GM12873 (cell line): ENCODE results near the gene GSC2.

Source experiments
- TF ChIP-seq, protein P1 (sequence below): IDR thresholded peaks from 2 replicates; pipeline ENCODE4 v1.5.1; 2012; ENCODE audit warnings: low read depth, mild to moderate bottlenecking, moderate library complexity, low read length, control low read depth; ENCODE audit not compliant: insufficient read depth; ENCODE audit errors: missing control alignments

Gene GSC2

DNA sequence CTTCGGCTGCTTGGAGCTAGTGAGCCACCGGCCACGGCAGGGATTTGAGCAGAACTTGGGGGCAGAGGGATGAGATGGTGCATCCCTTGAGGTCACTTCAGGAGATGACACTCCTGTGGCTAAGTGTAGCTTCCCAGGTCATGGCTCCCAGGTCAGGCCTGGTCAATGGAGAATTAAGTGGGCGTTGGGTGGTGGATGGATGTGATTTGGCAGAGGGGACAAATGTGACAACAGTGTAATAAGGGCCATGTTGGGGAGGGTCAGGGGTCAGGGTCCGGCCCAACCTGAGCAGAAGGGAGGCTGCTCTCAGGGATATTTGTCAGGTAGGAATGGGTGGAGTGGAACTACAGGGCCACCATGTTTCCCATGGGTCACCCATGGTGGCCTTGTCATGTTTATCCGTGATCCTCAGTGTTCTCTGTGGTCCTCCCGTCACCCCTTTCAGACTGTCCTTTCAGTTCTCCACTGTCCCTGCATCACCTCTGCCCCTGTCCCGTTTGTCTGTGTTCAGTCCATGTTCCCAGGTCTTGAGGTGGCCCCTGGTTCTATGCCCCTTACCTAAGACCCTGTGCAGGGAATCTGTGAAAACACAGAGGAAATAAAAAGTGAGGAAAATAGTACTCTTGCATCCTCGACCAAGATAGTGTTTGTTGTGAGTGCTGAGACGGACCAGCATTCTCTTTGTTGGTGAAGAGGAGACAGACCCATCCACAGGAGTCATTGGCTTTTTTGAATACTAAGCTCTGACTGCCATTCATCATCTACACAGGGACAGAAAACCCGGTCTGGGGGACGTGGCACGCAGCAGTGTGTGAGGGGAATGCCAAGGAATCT lies 22.3 kb upstream of the GSC2 start:
- TF ChIP-seq, protein P1, sequence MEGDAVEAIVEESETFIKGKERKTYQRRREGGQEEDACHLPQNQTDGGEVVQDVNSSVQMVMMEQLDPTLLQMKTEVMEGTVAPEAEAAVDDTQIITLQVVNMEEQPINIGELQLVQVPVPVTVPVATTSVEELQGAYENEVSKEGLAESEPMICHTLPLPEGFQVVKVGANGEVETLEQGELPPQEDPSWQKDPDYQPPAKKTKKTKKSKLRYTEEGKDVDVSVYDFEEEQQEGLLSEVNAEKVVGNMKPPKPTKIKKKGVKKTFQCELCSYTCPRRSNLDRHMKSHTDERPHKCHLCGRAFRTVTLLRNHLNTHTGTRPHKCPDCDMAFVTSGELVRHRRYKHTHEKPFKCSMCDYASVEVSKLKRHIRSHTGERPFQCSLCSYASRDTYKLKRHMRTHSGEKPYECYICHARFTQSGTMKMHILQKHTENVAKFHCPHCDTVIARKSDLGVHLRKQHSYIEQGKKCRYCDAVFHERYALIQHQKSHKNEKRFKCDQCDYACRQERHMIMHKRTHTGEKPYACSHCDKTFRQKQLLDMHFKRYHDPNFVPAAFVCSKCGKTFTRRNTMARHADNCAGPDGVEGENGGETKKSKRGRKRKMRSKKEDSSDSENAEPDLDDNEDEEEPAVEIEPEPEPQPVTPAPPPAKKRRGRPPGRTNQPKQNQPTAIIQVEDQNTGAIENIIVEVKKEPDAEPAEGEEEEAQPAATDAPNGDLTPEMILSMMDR: no peak

DNA sequence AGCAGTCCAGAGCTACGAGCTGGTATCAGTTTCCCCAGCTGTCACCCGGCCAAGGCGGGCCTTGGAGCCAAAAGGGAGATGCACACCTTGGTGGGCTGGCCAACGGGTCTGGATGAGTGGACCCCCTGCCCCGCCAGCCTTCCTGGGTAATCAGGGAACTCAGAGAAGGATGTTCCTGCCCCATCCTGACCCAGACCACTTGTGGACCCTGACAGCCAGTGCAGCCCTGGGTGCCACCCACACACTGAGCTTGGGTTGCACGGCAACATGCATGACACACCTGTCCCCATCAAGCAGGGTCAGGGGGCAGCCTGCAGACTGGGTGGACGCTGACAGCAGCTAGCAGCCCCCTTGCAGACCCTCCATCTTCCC lies 19.8 kb upstream of the GSC2 start:
- TF ChIP-seq, protein P1: no peak

DNA sequence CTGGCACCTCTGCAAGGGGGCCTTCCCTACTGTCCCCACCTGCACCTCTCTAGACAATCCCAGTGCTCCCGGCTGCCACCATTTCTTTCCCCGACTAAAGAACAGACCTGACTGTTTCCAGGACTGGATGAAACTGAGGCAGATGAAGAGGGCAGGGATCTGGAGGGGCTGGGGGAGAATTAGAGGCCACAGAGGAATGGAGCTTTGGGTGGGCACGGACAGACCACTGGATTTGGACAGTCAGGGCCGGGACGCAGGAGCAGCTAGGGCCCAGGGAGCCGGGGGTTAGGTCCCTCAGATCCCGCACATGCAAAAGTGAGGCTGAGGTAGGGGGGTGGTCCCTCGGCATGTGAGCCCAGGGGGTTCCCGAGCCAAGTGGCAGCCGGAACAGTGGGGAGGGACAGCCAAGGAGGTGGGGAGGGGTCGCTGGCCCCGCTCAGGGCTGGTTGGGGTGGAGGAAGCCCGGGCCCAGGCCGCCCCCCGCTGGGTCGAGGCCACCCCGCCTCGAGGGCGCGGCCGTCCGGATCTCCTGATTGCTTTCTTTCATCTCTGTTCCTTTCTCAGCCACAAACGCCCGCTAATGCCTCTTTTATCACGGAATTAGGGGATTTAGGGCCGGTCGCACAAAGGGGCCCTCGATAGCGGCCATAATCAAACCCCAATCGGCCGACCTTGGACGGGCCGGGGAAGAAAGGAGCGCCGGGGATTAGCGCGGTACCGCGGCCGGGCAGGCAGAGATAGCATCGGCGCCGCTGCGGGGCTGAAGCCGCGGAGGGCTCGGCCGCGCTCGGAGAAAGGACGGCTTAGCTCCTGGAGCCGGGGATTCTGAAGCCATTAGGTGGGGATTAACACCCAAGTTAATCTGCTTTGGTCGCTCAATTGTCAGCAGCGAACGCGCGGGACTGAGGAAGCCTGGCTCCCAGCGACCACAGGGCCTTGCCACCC lies 19.2 kb upstream of the GSC2 start:
- TF ChIP-seq, protein P1: no peak

DNA sequence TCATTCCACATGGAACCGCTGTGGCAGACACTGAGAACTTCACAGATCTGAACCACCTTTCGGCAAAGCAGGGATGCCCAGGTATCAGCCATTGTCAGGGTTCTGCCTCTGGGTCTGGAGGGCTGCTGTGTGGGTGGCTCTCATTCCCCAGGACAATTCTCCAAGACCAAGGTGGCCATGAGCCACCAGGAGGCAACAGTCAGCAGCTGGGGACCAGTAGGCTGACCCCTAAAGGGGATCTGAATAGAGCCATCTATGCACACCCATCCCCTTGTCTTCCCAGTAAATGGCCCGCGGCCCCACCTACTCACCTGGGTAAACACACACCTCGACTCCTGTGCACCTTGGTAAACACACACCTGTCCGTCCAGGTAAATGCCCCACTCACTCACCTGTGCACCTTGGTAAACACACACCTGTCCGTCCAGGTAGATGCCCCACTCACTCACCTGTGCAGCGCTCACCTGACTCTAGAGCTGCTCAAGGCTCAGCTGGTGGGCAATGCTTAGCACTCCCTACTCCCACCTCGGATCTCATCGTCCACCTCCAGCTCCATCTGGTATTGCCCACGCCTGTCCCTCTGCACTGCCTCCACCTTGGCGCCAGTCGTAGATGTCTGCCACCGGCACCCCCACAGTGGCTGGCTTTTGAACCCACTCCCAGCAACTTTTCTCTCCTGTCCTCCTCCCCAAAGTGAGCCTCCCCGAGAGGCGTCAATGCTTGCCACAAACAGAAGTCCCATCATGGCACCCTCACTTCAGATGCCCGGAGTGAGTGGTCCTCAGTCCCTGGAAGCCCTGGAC lies 18.2 kb upstream of the GSC2 start:
- TF ChIP-seq, protein P1: no peak

DNA sequence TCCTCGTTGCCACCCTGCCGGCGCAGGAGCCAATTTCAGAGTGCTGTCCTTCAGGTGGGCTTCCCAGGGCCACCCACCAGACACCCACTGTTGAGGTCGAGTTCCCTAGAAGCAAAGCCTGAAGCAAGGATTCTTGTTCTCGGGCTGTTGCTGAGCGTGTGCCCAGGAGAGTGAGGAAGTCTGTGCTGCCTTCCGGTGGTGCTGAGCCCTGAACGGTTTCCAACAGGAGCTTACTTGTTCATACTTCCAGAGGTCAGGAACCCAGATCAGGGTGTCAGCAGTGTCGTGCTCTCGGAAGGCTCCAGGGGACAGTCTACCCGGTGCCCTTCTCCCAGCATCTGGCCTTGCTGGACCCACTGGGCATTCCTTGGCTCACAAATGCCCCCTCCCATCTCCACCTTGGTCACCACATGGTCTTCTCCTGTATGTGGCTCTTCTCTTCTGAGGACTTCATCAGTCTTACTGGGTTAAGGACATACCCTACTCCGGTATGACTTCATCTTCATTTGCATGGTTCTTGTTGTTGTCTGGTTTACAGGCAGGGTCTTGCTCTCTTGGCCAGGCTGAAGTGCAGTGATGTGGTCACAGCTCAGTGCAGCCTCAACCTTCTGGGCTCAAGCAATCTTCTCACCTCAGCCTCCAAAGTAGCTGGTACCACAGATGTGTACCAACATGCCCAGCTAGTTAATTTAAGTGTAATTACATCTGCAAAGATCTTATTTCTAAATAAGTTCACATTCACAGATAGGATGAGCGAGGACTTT lies 17.2 kb upstream of the GSC2 start:
- TF ChIP-seq, protein P1: no peak

DNA sequence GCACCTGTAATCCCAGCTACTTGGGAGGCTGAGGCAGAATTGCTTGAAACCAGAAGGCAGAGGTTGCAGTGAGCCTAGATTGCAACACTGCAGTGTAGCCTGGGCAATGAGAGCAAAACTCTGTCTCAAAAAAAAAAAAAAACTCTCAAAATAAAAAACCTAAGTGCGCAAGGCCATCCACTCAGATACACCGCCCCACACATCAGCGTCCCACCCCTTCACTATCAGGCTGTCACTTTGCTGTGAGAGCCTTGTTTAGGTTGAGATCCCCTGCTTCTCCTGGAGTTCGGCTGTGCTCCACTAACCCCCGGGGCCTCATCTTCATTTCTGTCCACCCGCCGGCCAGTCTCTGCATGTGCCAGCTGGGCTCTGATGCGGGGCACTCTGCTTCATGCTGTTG lies 16.3 kb upstream of the GSC2 start:
- TF ChIP-seq, protein P1: no peak
